Fibroblast of lung (primary cell): ENCODE data around the gene FBXO31. TPM values are rescaled to one million over a fixed set of nuclear protein-coding genes. Genes with fewer than 3 reads are reported as not detected.
"Not testable (repeated sequence)": the region's sequence is repeated elsewhere in the genome, so short reads cannot be mapped to it uniquely, and the experiment has no call there.

Experiments used
- DNase-seq, 2 donors: peaks; one replicate each; pipeline versions ENCODE4 v3.0.0 to v3.0.0-alpha.2; 2010; ENCODE audit warnings: low read depth in 2 of 2
- H2AFZ ChIP-seq: 2 replicates; pipeline ENCODE4 v1.5.1; 2012; ENCODE audit warnings: low read length, control low read depth, inconsistent platforms
- H3K27ac ChIP-seq: 2 replicates; pipeline ENCODE4 v1.5.1; 2011; ENCODE audit warnings: low read length, control low read depth; ENCODE audit not compliant: insufficient read depth
- H3K27me3 ChIP-seq: 2 replicates; pipeline ENCODE4 v1.5.1; 2011; ENCODE audit warnings: mild to moderate bottlenecking, low read length; ENCODE audit not compliant: control insufficient read depth, insufficient read depth
- H3K36me3 ChIP-seq: 2 replicates; pipeline ENCODE4 v1.5.1; 2011; ENCODE audit warnings: low read length; ENCODE audit not compliant: control insufficient read depth, insufficient read depth
- H3K4me1 ChIP-seq: 2 replicates; pipeline ENCODE4 v1.5.1; 2011; ENCODE audit warnings: low read length; ENCODE audit not compliant: control insufficient read depth, insufficient read depth; ENCODE audit errors: extremely low read depth
- H3K4me2 ChIP-seq: 2 replicates; pipeline ENCODE4 v1.5.1; 2011; ENCODE audit warnings: low read length, control low read depth; ENCODE audit not compliant: insufficient read depth; ENCODE audit errors: extremely low read depth
- H3K4me3 ChIP-seq, 4 experiments: fragments of 200-600 bp in 1 of 4; sonication (generic) in 1 of 4; replicated peaks in 1 of 4; 2 replicates each; pipeline ENCODE4 v1.5.1; 2011 to 2016; ENCODE audit warnings: low read length in 4 of 4, low read depth in 3 of 4, mild to moderate bottlenecking in 3 of 4, control low read depth in 2 of 4, inconsistent platforms in 1 of 4, mixed read lengths in 1 of 4; ENCODE audit not compliant: insufficient read depth in 1 of 4; ENCODE audit errors: control extremely low read depth in 1 of 4
- H3K79me2 ChIP-seq: 2 replicates; pipeline ENCODE4 v1.5.1; 2012; ENCODE audit warnings: mild to moderate bottlenecking, low read length, inconsistent platforms; ENCODE audit not compliant: control insufficient read depth, insufficient read depth
- H3K9ac ChIP-seq: 2 replicates; pipeline ENCODE4 v1.5.1; 2011; ENCODE audit warnings: mild to moderate bottlenecking, low read length, control low read depth; ENCODE audit not compliant: insufficient read depth
- H3K9me3 ChIP-seq: 2 replicates; pipeline ENCODE4 v1.5.1; 2012; ENCODE audit warnings: low read depth, low read length; ENCODE audit not compliant: control insufficient read depth, insufficient read depth
- H4K20me1 ChIP-seq: 2 replicates; pipeline ENCODE4 v1.5.1; 2011; ENCODE audit warnings: low read length; ENCODE audit not compliant: control insufficient read depth, insufficient read depth; ENCODE audit errors: extremely low read depth
- EZH2 ChIP-seq: IDR thresholded peaks from 2 replicates; pipeline ENCODE4 v1.5.1; 2012; ENCODE audit warnings: low read length, control low read depth, mild to moderate bottlenecking; ENCODE audit errors: missing control alignments
- polyA plus RNA-seq, 2 donors: library from polyadenylated mRNA; depleted of rRNA in 1 of 2; stranded (reverse) in 1 of 2; unstranded in 1 of 2; fragments of >200 nt; gene quantifications; 2 replicates each; pipeline ENCODE4 v1.2.1, GENCODE V29; 2011 to 2012; ENCODE audit warnings: missing spikeins in 1 of 2
- total RNA-seq: library from RNA; depleted of rRNA; stranded (reverse); fragments of >200 nt; gene quantifications from 2 replicates; pipeline ENCODE4 v1.2.1, GENCODE V29; 2014
- TF ChIP-seq, protein P1 (sequence below), 2 donors: IDR thresholded peaks in 1 of 2; conservative IDR thresholded peaks in 1 of 2; 1 replicate in 1 of 2; 2 replicates in 1 of 2; pipeline ENCODE4 v1.5.1; 2011 to 2012; ENCODE audit warnings: low read length in 2 of 2, control low read depth in 1 of 2, inconsistent platforms in 1 of 2, low read depth in 1 of 2, mild to moderate bottlenecking in 1 of 2

FBXO31 gene
- total and polyA plus RNA-seq, 2 donors (not counting 1 experiment from before 2014, with no cell fraction given) = 17.6 to 40.3 TPM

DNA sequence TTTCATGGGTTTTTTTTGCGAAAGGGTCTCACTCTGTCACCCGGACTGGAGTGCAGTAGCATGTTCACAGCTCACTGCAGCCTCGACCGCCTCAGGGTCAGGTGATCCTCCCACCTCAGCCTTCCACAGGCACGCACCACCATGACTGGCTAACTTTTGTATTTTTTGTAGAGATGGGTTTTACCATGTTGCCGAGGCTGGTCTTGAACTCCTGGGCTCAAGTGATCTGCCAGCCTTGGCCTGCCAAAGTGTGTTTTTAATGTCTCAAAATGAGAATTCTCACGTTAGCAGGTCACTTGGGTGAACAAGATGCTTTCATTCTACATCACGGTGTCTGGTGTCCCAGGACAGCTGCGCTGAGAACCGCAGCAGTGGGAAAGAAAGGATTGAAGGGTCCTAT, 3.2 kb downstream of the FBXO31 start:
- no peak overlapping the region for H2AFZ ChIP-seq
- H3K4me3 ChIP-seq = peak overlapping the region in 2 of 4 experiments; percentile 76 to 77
- H3K4me1 ChIP-seq = peaks cover 10% of the 10 kb centered on the region
- peak overlapping the region; percentile 97 for H3K4me2 ChIP-seq
- H3K9ac ChIP-seq = no peak overlapping the region
- H3K36me3 ChIP-seq = no peaks in the 10 kb centered on the region
- peaks cover 66% of the 10 kb centered on the region for H3K79me2 ChIP-seq
- no peaks in the 10 kb centered on the region for H4K20me1 ChIP-seq
- TF ChIP-seq, protein P1, sequence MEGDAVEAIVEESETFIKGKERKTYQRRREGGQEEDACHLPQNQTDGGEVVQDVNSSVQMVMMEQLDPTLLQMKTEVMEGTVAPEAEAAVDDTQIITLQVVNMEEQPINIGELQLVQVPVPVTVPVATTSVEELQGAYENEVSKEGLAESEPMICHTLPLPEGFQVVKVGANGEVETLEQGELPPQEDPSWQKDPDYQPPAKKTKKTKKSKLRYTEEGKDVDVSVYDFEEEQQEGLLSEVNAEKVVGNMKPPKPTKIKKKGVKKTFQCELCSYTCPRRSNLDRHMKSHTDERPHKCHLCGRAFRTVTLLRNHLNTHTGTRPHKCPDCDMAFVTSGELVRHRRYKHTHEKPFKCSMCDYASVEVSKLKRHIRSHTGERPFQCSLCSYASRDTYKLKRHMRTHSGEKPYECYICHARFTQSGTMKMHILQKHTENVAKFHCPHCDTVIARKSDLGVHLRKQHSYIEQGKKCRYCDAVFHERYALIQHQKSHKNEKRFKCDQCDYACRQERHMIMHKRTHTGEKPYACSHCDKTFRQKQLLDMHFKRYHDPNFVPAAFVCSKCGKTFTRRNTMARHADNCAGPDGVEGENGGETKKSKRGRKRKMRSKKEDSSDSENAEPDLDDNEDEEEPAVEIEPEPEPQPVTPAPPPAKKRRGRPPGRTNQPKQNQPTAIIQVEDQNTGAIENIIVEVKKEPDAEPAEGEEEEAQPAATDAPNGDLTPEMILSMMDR (conservative IDR thresholded peaks at IDR 0.05 in 1 of 2, IDR thresholded peaks at IDR 0.05 in 1 of 2; ENCODE audit: low read depth in 1 of 2, low read length in 2 of 2) = no peak
- no peak for TF ChIP-seq EZH2
- no peak overlapping the region for H3K27ac ChIP-seq
- H3K27me3 ChIP-seq = no peaks in the 10 kb centered on the region
- DNase-seq = no peak
- no peaks in the 10 kb centered on the region for H3K9me3 ChIP-seq

DNA sequence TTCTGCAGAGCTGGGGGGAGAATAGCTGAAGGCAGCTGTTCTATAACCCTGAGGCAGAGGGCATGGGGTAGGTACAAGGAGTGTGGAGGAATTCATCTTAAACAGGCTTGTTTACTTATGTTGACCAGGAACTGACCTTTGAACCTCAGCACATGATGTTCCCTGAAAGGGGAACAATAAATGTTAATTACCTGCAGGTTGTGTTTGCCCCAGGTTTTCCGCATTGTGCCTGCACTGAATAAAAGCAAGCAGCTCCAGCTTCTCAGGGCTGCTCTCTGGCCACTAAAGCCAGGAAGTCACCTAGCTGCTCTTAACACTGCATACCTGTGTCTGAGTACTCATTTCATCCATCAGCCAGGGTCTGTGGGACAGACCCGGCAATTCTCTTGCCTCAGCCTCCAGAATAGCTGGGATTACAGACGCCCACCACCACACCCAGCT, 4.2 kb downstream of the FBXO31 start:
- not testable (repeated sequence) for H3K36me3 ChIP-seq, H3K9me3 ChIP-seq, DNase-seq, H3K27ac ChIP-seq, H3K27me3 ChIP-seq, H4K20me1 ChIP-seq, H3K9ac ChIP-seq, H2AFZ ChIP-seq, H3K4me2 ChIP-seq, H3K4me3 ChIP-seq
- peaks cover 10% of the 10 kb centered on the region for H3K4me1 ChIP-seq
- H3K79me2 ChIP-seq = peaks cover 69% of the 10 kb centered on the region

DNA sequence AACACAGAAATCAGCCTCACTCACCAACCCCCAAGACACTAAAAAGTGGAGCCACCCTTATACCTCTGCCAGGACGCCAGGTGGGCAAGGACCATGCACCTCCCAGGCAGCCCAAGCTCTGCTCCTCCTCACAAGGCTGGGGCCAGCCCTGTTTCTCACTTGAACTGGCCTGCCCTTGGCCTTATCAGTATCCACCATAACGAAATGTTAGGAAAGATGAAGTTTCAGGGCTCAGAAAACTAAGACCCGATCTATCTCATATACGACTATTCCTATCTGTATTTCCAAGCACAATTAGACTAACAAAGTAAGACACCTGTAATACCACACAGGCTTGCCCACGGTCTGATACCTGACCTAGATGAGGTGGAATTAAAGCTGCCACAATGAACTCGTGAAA, 6.9 kb downstream of the FBXO31 start:
- Histone ChIP-seq H3K4me2 (no peak overlapping the region), H4K20me1 (no peaks in the 10 kb centered on the region), H3K79me2 (peaks cover 71% of the 10 kb centered on the region), H2AFZ (no peak overlapping the region), H3K27ac (no peak overlapping the region), H3K9me3 (no peaks in the 10 kb centered on the region), H3K4me1 (peaks cover 9% of the 10 kb centered on the region), H3K9ac (no peak overlapping the region), H3K27me3 (no peaks in the 10 kb centered on the region), H3K36me3 (no peaks in the 10 kb centered on the region), H3K4me3 (no peak overlapping the region)
- no peak for DNase-seq
- TF ChIP-seq, protein P1 (conservative IDR thresholded peaks at IDR 0.05 in 1 of 2, IDR thresholded peaks at IDR 0.05 in 1 of 2; ENCODE audit: low read depth in 1 of 2, low read length in 2 of 2) = no peak
- TF ChIP-seq EZH2 = no peak
